ENCODE measurements around the gene PPP2R3A. TPM values are rescaled to one million over a fixed set of nuclear protein-coding genes. Genes with fewer than 3 reads are reported as not detected.

Gene PPP2R3A, protein sequence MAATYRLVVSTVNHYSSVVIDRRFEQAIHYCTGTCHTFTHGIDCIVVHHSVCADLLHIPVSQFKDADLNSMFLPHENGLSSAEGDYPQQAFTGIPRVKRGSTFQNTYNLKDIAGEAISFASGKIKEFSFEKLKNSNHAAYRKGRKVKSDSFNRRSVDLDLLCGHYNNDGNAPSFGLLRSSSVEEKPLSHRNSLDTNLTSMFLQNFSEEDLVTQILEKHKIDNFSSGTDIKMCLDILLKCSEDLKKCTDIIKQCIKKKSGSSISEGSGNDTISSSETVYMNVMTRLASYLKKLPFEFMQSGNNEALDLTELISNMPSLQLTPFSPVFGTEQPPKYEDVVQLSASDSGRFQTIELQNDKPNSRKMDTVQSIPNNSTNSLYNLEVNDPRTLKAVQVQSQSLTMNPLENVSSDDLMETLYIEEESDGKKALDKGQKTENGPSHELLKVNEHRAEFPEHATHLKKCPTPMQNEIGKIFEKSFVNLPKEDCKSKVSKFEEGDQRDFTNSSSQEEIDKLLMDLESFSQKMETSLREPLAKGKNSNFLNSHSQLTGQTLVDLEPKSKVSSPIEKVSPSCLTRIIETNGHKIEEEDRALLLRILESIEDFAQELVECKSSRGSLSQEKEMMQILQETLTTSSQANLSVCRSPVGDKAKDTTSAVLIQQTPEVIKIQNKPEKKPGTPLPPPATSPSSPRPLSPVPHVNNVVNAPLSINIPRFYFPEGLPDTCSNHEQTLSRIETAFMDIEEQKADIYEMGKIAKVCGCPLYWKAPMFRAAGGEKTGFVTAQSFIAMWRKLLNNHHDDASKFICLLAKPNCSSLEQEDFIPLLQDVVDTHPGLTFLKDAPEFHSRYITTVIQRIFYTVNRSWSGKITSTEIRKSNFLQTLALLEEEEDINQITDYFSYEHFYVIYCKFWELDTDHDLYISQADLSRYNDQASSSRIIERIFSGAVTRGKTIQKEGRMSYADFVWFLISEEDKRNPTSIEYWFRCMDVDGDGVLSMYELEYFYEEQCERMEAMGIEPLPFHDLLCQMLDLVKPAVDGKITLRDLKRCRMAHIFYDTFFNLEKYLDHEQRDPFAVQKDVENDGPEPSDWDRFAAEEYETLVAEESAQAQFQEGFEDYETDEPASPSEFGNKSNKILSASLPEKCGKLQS (N-terminal part only)
- polyA plus RNA-seq (2011; rRNA removed): 19.8 and 26.6 TPM in 2 replicates
- 34.1 and 52.2 TPM in 2 replicates for polyA minus RNA-seq (2011; rRNA and poly(A)+ RNA removed)

DNA sequence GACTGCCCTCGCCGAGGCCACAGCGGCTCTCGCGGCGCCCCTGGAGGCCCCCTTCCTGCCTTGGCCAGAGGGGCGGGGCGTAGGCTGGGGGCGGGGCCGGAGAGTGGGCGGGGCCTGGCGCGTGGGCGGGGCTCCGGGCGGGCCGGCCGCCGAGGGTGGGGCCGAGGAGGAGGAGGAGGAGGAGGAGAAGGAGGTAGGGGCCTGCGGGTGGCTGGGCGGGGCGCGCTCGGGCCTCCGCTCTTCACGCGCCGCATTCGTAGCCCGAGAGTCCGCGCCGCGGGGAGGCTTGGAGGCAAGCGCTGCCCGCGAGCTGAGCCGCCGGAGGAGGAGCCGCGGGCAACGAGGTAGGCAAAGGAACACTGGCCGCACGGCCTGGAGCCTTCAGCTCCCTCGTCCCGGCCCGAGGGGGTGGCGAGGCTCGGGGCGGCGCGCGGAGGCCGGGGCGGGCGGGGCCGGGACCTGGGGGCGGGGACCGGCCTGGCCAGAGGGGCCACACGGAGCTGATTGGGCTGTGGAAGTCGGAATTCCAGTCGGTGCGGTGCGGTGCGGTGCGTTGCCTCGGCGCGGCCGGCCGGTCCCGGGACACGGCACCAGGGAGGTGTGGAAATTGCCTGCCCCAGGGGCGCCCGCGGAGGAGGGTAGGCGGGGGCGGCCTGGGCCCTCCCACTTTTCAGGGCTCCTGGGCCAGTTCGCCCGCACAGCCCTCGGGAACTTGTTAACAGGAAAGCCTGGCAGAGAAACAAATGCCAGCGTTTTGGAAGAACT, at the start of gene PPP2R3A:
Gene PPP2R3A (plus strand): TSS at position 223 of the 765 bp plus-strand sequence. CDS start 35,771 bp downstream, outside the sequence.
- POLR2A ChIA-PET: interaction anchor here (0.6 to 1.8 kb wide), 3 partner anchors 77 to 821 kb away, joined by 3 to 10 read pairs (median 9); partner anchors contain the start of gene MSL2
- peak; percentile 55 for DNase-seq (ENCODE audit: low read depth, low spot score)
- CTCF ChIA-PET: interaction anchor here (0.6 to 3.8 kb wide), 4 partner anchors 47 to 542 kb away, joined by 3 to 12 read pairs (median 4); no protein-coding TSS in a partner anchor
- Histone ChIP-seq H3K4me3 (ENCODE audit: low read depth, low read length) (peak within 1 kb of the TSS; percentile 75), H3K27me3 (ENCODE audit: control insufficient read depth, insufficient read depth, low read length) (no peaks in the 10 kb centered on the region), H3K9me3 (ENCODE audit: control insufficient read depth, insufficient read depth, low read length) (peaks cover 4% of the 10 kb centered on the region; the same call in 1 of the 2 replicates), H3K27ac (ENCODE audit: low read depth, low read length) (peak within 1 kb of the TSS; percentile 87)
- TF ChIP-seq, protein P1, sequence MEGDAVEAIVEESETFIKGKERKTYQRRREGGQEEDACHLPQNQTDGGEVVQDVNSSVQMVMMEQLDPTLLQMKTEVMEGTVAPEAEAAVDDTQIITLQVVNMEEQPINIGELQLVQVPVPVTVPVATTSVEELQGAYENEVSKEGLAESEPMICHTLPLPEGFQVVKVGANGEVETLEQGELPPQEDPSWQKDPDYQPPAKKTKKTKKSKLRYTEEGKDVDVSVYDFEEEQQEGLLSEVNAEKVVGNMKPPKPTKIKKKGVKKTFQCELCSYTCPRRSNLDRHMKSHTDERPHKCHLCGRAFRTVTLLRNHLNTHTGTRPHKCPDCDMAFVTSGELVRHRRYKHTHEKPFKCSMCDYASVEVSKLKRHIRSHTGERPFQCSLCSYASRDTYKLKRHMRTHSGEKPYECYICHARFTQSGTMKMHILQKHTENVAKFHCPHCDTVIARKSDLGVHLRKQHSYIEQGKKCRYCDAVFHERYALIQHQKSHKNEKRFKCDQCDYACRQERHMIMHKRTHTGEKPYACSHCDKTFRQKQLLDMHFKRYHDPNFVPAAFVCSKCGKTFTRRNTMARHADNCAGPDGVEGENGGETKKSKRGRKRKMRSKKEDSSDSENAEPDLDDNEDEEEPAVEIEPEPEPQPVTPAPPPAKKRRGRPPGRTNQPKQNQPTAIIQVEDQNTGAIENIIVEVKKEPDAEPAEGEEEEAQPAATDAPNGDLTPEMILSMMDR (IDR thresholded peaks at IDR 0.05; ENCODE audit: low read depth, low read length): no peak

DNA sequence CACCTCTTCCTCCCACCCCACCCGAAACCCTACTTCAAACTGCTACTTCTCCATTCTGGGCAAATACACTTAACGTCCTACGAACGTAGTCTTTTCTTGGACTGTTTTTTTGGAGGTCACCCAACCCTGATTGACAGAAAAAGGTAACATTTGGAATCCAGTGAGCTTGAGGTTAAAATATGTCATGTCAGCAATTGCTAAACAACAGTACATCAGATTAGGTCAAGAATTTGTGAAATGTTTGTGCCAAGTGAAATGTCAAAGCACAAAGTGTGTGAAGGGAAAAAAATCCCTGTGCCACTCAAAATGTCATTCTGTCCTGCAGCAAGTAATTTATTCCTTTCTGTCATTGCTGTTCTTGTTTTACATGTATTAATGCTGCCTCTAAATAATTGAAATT, 49.2 kb upstream of the PPP2R3A start:
- CTCF ChIA-PET: interaction anchor here (0.9 to 13.1 kb wide), 2 partner anchors 15 to 129 kb away, joined by 5 to 352 read pairs; no protein-coding TSS in a partner anchor
- TF ChIP-seq, protein P1 (IDR thresholded peaks at IDR 0.05; ENCODE audit: low read depth, low read length): no peak

DNA sequence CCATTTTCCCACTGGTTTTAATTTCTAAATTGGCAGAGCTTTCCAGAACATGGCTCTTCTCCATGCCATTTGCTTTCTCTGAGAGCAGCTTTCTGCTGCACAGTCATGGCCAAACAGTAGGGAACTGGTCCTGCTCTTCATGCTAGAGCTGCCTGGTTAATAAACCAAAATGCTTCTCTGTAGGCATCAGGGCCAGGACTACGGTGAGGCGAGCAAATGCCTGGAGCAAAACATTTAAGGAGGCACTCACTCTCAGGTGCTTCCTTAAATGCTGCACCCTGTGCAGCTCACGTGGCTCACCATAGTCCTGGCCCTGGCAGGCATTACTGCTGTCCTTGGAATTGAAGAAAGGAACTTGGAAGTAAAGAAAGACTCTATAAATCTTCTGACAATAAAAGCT, 48.5 kb upstream of the PPP2R3A start:
- no peak overlapping the region for H3K4me3 ChIP-seq (ENCODE audit: low read depth, low read length)
- TF ChIP-seq, protein P1 (IDR thresholded peaks at IDR 0.05; ENCODE audit: low read depth, low read length): no peak
- ChIA-PET POLR2A (no interaction called here), CTCF (interaction anchor here (0.8 to 13.1 kb wide), 6 partner anchors 10 to 128 kb away, joined by 3 to 352 read pairs (median 8); no protein-coding TSS in a partner anchor)
- H3K27ac ChIP-seq (ENCODE audit: low read depth, low read length): no peak overlapping the region
- H3K27me3 ChIP-seq (ENCODE audit: control insufficient read depth, insufficient read depth, low read length): no peaks in the 10 kb centered on the region
- no peak for DNase-seq (ENCODE audit: low read depth, low spot score)
- no peaks in the 10 kb centered on the region for H3K9me3 ChIP-seq (ENCODE audit: control insufficient read depth, insufficient read depth, low read length)

More for the DNA sequence above, 49.2 kb upstream of the PPP2R3A start:
- DNase-seq (ENCODE audit: low read depth, low spot score): no peak
- H3K4me3 ChIP-seq (ENCODE audit: low read depth, low read length): no peak overlapping the region
- H3K9me3 ChIP-seq (ENCODE audit: control insufficient read depth, insufficient read depth, low read length): no peaks in the 10 kb centered on the region
- no peaks in the 10 kb centered on the region for H3K27me3 ChIP-seq (ENCODE audit: control insufficient read depth, insufficient read depth, low read length)
- POLR2A ChIA-PET: no interaction called here
- no peak overlapping the region for H3K27ac ChIP-seq (ENCODE audit: low read depth, low read length)

DNA sequence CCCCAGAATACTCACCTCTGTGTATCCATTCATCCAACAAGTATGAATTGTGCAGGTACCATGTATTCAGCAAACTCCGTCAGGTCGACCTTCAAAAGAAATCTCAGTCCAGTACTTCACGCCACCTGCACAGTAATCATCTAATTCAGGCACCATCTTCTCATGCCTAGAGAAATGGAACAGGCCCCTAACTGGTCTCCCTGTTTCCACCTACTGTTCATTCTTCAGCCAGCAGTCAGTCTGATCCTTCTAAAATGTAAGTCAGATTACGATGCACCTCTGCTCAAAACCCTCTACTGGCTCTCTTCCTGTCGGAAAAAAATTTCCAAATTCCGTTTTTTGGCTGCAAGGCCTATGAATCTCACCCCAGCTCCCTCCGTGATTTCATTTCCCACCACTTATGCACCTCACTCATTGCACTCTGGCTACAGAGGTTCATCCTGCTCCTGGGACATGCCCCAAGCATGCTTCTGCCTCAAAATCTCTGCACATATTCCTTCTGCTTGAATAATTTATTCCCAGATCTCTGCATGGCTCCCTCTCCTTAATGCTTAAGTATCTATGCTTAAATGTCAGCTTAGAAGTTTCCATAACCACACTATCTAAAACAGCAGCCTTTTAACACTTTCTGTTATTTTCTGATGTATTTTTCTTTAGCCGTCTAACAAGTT, 47.5 kb upstream of the PPP2R3A start:
- TF ChIP-seq, protein P1 (IDR thresholded peaks at IDR 0.05; ENCODE audit: low read depth, low read length): no peak
- Histone ChIP-seq H3K27ac (ENCODE audit: low read depth, low read length) (no peak overlapping the region), H3K27me3 (ENCODE audit: control insufficient read depth, insufficient read depth, low read length) (no peaks in the 10 kb centered on the region), H3K4me3 (ENCODE audit: low read depth, low read length) (no peak overlapping the region), H3K9me3 (ENCODE audit: control insufficient read depth, insufficient read depth, low read length) (no peaks in the 10 kb centered on the region)
- POLR2A ChIA-PET: no interaction called here
- CTCF ChIA-PET: interaction anchor here (0.6 to 13.1 kb wide), 24 partner anchors 8 to 1245 kb away, joined by 3 to 352 read pairs (median 4); partner anchors contain the start of gene PPP2R3A
- DNase-seq (ENCODE audit: low read depth, low spot score): no peak
